Neural cell (in vitro differentiated cells): ENCODE measurements around the gene SDK1. TPM values are rescaled to one million over a fixed set of nuclear protein-coding genes. Genes with fewer than 3 reads are reported as not detected.

Source experiments
- H2AFZ ChIP-seq: fragments of 200-600, 300-800 bp; sonication (generic), shearing (Covaris generic); 2 replicates; pipeline ENCODE4 v1.6.0; 2014; ENCODE audit warnings: low read depth, mild to moderate bottlenecking, antibody characterized with exemption, low read length, moderate library complexity
- H3F3A ChIP-seq: fragments of 200-600 bp; shearing (Covaris generic); 2 replicates; pipeline ENCODE4 v1.6.1; 2016; ENCODE audit warnings: mild to moderate bottlenecking, moderate library complexity, mixed read lengths, antibody characterized with exemption, low read length; ENCODE audit not compliant: insufficient read depth, poor library complexity, severe bottlenecking
- H3K27ac ChIP-seq: fragments of 200-600, 300-800 bp; sonication (generic), shearing (Covaris generic); 2 replicates; pipeline ENCODE4 v1.5.1; 2014; ENCODE audit warnings: mild to moderate bottlenecking, low read length, moderate library complexity
- H3K27me3 ChIP-seq: fragments of 300-800, 200-600 bp; sonication (generic), shearing (Covaris generic); 2 replicates; pipeline ENCODE4 v1.6.0; 2014; ENCODE audit warnings: mild to moderate bottlenecking, low read depth, low read length, moderate library complexity; ENCODE audit not compliant: insufficient read depth
- H3K36me3 ChIP-seq: fragments of 300-800, 200-600 bp; sonication (generic), shearing (Covaris generic); 2 replicates; pipeline ENCODE4 v1.5.1; 2014; ENCODE audit warnings: mild to moderate bottlenecking, antibody characterized with exemption, low read length, moderate library complexity; ENCODE audit not compliant: insufficient read depth
- H3K4me2 ChIP-seq: fragments of 300-800, 200-600 bp; sonication (generic), shearing (Covaris generic); 2 replicates; pipeline ENCODE4 v1.6.0; 2014; ENCODE audit warnings: mild to moderate bottlenecking, low read length
- H3K4me3 ChIP-seq: fragments of 300-800, 200-600 bp; sonication (generic), shearing (Covaris generic); 2 replicates; pipeline ENCODE4 v1.5.1; 2014; ENCODE audit warnings: mild to moderate bottlenecking, low read length, moderate library complexity
- H3K79me2 ChIP-seq: fragments of 200-600 bp; shearing (Covaris generic); replicated peaks from 2 replicates; pipeline ENCODE4 v1.6.0; 2014; ENCODE audit warnings: mild to moderate bottlenecking, low read length, moderate library complexity; ENCODE audit not compliant: insufficient read depth
- H3K9ac ChIP-seq: fragments of 300-800, 200-600 bp; sonication (generic), shearing (Covaris generic); 2 replicates; pipeline ENCODE4 v1.6.1; 2016; ENCODE audit warnings: mild to moderate bottlenecking, low read length, mixed read lengths
- H3K9me2 ChIP-seq: fragments of 200-600 bp; shearing (Covaris generic); 2 replicates; pipeline ENCODE4 v1.6.1; 2016; ENCODE audit warnings: mild to moderate bottlenecking, low read length, mixed read lengths; ENCODE audit not compliant: insufficient read depth
- H3K9me3 ChIP-seq: fragments of 200-600, 300-800 bp; sonication (generic), shearing (Covaris generic); 2 replicates; pipeline ENCODE4 v1.6.1; 2016; ENCODE audit warnings: mild to moderate bottlenecking, mixed run types, low read length, moderate library complexity, mixed read lengths
- H4K20me1 ChIP-seq: fragments of 200-600 bp; shearing (Covaris generic); 2 replicates; pipeline ENCODE4 v1.6.1; 2016; ENCODE audit warnings: mild to moderate bottlenecking, mixed run types; ENCODE audit not compliant: insufficient read depth
- CTCF ChIP-seq: fragments of 450-650 bp; IDR thresholded peaks from 2 replicates; pipeline ENCODE4 v1.5.1; 2014; ENCODE audit warnings: antibody characterized with exemption, mild to moderate bottlenecking, moderate library complexity; ENCODE audit not compliant: poor library complexity, severe bottlenecking
- EP300 ChIP-seq: fragments of 450-650 bp; conservative IDR thresholded peaks from 2 replicates; pipeline ENCODE4 v1.6.1; 2014; ENCODE audit warnings: antibody characterized with exemption, mild to moderate bottlenecking, moderate library complexity; ENCODE audit not compliant: poor library complexity, severe bottlenecking
- EZH2 ChIP-seq: fragments of 200-600, 300-800 bp; shearing (Covaris generic), sonication (generic); IDR thresholded peaks from 2 replicates; pipeline ENCODE4 v1.6.1; 2014; ENCODE audit warnings: antibody characterized with exemption, low read length, borderline replicate concordance, mild to moderate bottlenecking; ENCODE audit not compliant: insufficient read depth, poor library complexity, severe bottlenecking
- MXI1 ChIP-seq: fragments of 450-650 bp; conservative IDR thresholded peaks from 2 replicates; pipeline ENCODE4 v1.6.1; 2014; ENCODE audit warnings: antibody characterized with exemption, mild to moderate bottlenecking; ENCODE audit not compliant: poor library complexity, severe bottlenecking
- POLR2AphosphoS5 ChIP-seq: IDR thresholded peaks from 2 replicates; pipeline ENCODE4 v1.6.1; 2012
- RAD21 ChIP-seq: fragments of 450-650 bp; conservative IDR thresholded peaks from 2 replicates; pipeline ENCODE4 v1.6.1; 2014; ENCODE audit warnings: antibody characterized with exemption, mild to moderate bottlenecking, moderate library complexity
- REST ChIP-seq: IDR thresholded peaks from 2 replicates; pipeline ENCODE4 v1.6.1; 2012; ENCODE audit warnings: borderline replicate concordance
- SMC3 ChIP-seq: fragments of 450-650 bp; conservative IDR thresholded peaks from 2 replicates; pipeline ENCODE4 v1.6.1; 2014; ENCODE audit warnings: antibody characterized with exemption, mild to moderate bottlenecking, moderate library complexity; ENCODE audit not compliant: poor library complexity
- TAF1 ChIP-seq: IDR thresholded peaks from 2 replicates; pipeline ENCODE4 v1.6.1; 2012; ENCODE audit warnings: low read depth
- polyA plus RNA-seq: library from polyadenylated mRNA; depleted of rRNA; stranded (reverse); fragments of >200 nt; gene quantifications from 2 replicates; pipeline ENCODE4 v1.2.3, GENCODE V29; 2014

The SDK1 gene
- polyA plus RNA-seq, 1 donor from 2014 or later, result 2.7 TPM

DNA sequence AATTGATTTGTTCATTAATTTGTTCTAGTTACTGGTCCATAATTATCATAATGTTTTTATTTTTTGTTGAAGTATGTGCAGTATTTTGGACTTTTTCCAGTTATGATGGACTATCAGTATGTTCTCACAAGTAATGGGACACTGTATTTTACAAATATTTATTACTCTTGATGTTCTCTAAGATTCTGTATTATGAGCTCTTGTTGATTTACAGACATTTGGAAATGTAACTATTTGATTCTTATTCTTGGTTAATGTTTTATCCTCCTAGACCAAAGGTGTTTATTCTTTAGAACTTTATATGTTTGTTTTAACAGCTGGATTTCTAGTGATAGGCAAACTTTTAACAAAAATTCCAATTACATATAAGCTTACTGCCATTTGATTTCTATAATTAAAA is 200.6 kb downstream of the SDK1 start:
- Histone ChIP-seq H3K4me3 (no peak overlapping the region), H3K4me2 (no peak overlapping the region), H3K36me3 (no peaks in the 10 kb centered on the region), H3K27ac (no peak overlapping the region), H3K79me2 (no peaks in the 10 kb centered on the region), H3K27me3 (no peaks in the 10 kb centered on the region), H4K20me1 (no peaks in the 10 kb centered on the region), H2AFZ (no peak overlapping the region), H3K9me2 (no peaks in the 10 kb centered on the region), H3K9ac (no peak overlapping the region), H3K9me3 (peaks cover 9% of the 10 kb centered on the region), H3F3A (no peaks in the 10 kb centered on the region)
- TF ChIP-seq CTCF, result no peak
- TF ChIP-seq TAF1, result no peak
- TF ChIP-seq EZH2, result no peak
- no peak for TF ChIP-seq POLR2AphosphoS5
- no peak for TF ChIP-seq MXI1
- TF ChIP-seq EP300, result no peak
- no peak for TF ChIP-seq SMC3
- no peak for TF ChIP-seq REST
- TF ChIP-seq RAD21, result no peak

DNA sequence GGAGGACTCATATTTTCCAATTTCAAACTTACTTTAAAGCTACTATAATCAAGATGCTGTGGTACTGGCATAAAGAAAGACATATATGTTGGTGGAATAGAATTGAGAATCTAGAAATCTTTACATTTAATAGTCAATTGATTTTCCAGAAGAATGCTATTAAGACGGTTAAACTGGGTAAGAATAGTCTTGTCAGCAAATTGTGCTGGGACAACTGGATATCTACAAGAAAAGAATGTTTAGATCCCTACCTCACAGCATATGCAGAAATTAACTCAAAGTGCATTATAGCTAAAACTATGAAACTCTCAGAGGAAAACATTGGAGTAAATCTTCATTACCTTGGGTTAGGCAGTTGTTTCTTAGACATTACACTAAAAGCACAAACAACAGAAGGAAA is 203.3 kb downstream of the SDK1 start:
- Histone ChIP-seq H2AFZ (no peak overlapping the region), H3K27ac (no peak overlapping the region), H3K4me2 (no peak overlapping the region), H3K9ac (no peak overlapping the region), H4K20me1 (no peaks in the 10 kb centered on the region), H3K9me3 (peaks cover 9% of the 10 kb centered on the region), H3K9me2 (no peaks in the 10 kb centered on the region), H3K79me2 (no peaks in the 10 kb centered on the region), H3F3A (no peaks in the 10 kb centered on the region), H3K4me3 (no peak overlapping the region), H3K27me3 (no peaks in the 10 kb centered on the region), H3K36me3 (no peaks in the 10 kb centered on the region)
- TF ChIP-seq RAD21 (no peak), EP300 (no peak), TAF1 (no peak), SMC3 (no peak)
